DOHH2 (cell line): ENCODE measurements around the gene AKAP13.

Experiments used
- CTCF ChIP-seq: fragments of 200-600 bp; sonication (generic); IDR thresholded peaks from one replicate; pipeline ENCODE4 v1.5.1; 2014; ENCODE audit warnings: antibody characterized with exemption, mild to moderate bottlenecking, low read depth, low read length; ENCODE audit not compliant: poor library complexity, severe bottlenecking
- EZH2phosphoT487 ChIP-seq: fragments of 200-600 bp; sonication (generic); IDR thresholded peaks from 2 replicates; pipeline ENCODE4 v1.6.1; 2017; ENCODE audit warnings: borderline replicate concordance, mild to moderate bottlenecking, antibody characterized with exemption, low read length, moderate library complexity, mixed read lengths

- TF ChIP-seq CTCF (no peak), EZH2phosphoT487 (no peak)
Measured at GRCh38 chr15:85562824-85563223, 182.4 kb downstream of the AKAP13 start.
